Right kidney (tissue), 1 donor: ENCODE results near the gene YAP1.

Source experiments
- DNase-seq: peaks from one replicate; pipeline ENCODE4 v3.0.0-alpha.2; 2016

YAP1 gene

DNA sequence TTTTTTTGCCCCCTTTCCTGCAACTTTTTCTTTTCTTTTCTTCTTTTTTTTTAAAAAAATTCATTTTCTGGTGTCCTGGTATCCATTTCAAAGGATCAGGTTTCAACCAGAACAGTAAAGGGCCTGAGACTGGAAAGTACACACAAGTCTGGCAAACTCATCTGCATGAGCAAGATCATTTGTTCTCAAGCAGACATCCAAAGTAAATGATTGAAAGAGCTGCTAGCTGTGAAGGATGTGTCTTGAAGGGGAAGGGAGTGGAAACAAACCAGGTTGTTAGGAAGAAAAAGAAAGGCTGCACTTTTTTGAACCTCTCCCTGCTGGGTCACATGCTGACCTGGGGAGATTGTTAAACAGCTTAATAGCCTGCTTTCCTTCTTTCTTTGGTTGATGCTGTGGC, 5.3 kb downstream of the YAP1 start:
- peak; percentile 25 for DNase-seq

DNA sequence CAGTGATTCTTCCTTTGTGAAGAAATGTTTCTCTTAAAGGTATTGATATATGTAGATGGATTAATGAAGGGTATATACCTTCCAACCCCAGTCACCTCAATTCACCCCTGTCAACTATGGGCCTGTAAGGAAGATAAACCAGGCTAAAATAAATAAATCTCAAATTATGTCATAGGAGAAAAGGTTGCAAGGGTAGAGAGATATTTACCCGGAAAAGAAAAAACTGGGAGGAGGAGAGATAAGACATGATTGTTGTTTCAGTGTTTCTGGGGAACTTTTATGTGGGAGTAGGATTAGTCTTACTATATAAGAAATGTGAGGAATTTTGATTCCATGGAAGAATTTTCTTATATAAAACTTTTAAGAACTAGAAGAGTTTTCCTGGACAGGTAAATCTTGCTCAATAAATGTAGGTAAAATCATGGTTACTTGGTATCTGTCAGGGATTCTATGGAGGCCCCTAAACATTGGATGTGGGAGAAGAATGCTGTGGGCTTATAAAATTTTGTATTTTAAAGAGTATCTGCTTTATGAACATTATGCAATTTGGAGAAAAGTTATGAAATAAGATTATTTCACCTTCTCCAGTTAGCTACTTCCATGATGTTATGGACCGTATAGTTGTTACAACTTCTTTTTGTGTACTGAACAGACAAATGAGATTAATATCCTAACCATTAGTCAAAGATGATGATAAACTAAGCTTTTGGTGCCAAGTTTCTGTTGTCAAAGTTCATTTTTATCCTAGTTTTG, 6.4 kb downstream of the YAP1 start:
- no peak for DNase-seq

DNA sequence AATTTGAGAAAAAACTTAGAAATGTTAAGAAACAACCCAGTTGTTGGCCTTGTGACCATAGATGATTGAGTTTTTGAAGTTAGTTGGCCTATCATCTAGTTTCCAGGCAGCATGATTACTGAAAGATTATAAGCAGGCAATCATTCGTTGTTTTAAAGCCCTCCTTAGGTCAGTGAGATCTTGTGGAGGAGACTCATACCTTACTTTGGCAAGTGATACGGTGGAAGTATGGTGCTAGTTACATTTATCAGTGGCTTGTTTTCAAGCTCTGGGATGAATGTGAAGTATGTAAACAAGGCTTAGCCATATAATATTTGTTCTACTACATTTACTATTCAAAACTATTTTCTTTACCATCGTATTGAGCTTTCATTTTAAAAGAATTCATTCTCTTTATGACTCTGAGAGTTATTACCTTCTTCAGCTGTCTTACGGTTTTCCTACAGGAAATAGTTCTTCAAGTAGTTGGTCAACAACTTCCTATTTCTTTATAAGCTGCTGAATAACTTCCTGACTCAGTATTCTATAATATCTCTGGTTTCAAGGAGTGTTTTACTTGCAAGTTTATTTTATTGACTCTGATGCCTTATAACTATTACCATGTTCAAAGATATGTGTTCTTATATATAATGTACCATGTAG, 7.3 kb downstream of the YAP1 start:
- no peak for DNase-seq

DNA sequence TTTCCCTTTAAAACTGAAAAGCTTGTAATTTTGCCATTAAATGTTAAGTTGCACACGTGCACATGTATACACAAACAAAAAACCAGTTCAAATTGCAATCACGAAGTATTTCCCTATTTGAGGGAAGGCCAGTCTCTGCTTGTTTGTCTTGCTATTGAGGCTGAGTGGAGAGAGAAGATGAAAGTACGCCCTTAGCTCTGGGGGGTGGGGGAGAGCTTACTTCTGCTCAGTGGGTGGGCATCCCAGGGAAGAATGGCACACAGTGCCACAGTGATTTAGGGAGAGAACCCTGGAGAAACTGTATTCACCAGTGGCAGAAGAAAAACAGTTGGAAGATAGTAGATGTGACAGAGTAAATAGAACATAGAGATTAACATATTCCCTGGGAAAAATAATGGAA, 8.7 kb downstream of the YAP1 start:
- no peak for DNase-seq

DNA sequence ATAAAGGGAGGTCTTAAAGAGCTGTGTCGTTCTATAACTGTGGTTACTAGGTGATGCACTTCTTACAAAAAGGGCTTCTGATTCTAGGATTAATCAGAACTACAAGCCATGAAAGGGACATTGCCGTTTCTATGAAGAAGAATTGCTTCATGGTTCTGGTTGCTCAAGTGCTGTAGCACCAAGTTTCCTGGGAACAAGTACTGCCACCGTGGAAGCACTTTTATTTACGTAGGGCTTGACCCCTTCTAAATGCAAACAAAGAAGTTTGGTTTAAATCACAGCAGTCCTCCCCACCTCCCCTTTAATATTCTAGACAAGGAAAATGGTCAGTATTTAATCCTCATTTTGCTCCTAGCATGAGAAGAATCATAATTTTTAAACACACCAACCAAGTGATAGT, 9.8 kb downstream of the YAP1 start:
- DNase-seq: no peak

DNA sequence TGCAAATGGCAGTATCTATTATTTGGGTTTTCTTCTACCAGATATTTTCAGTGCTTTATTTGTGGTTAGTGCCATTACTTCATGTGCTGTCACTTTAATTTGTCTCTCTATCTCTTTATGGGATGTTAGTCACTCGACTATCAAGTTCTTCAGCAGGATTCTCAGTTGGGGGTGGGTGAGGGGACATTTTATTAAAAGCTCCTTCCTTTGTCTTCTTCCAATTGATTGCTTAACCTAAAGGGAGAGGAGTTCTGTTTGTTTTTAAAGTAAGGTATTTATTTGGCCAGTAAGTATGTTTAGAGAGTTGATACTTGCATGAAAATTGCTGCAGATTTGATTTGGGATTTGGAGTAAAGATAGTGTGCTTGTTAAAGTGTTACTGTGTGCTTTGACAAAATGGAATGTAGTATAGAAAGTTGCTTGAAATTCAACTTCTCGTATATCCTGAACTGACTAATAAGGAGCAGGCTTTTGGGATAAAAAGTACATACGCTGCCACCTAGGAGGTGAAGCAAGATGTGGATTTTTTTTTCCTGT, 10.3 kb downstream of the YAP1 start:
- DNase-seq: no peak

DNA sequence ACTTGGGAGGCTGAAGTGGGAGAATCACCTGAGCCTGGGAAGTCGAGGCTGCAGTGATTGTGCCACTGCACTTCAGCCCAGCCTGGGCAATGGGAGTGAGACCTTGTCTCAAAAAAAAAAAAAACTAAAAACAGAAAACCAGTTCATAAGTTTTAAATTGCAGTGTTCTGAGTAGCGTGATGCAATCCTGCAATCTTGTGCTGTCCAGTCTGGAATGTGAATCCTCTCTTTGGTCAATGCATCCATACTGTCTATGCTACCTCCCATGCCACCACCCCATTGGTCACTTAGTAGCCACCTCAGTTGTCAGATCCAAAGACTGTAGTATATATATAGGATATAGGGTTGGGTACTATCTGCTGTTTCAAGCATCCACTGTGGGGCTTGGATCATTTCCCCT, 11.1 kb downstream of the YAP1 start:
- no peak for DNase-seq

DNA sequence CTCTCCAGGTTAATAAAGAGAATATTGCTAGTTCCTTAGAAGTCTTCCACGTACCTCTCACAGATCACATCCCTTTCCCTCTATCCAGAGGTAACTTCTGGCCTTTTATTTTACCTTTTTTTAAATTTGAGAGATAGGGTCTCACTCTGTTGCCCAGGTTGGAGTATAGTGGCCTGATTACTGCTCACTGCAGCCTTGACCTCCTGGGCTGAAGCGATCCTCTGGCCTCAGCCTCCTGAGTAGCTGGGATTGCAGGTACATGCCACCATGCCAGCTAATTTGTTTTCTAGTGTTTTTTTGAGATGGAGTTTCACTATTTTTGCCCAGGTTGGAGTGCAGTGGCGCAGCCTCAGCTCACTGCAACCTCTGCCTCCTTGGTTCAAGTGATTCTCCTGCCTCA, 24.4 kb downstream of the YAP1 start:
- no peak for DNase-seq

DNA sequence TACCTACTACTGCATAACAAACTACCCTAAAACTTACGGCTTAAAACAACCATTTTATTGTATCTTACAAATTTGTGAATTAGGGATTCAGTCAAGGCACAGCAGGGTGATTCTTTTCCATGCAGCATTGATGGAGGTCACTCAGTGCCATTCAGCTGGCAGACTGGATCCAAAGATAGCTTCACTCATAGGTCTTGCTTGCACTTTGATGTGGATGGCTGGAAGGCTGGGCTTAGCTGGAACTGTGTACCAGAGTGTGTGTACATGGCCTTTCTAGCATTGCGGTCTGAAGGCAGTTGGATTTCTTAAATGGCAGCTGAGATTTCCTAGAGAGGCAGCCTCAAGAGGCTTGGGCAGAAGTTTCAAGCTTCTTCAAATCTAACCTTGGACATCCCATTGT, 25.0 kb downstream of the YAP1 start:
- DNase-seq: no peak

DNA sequence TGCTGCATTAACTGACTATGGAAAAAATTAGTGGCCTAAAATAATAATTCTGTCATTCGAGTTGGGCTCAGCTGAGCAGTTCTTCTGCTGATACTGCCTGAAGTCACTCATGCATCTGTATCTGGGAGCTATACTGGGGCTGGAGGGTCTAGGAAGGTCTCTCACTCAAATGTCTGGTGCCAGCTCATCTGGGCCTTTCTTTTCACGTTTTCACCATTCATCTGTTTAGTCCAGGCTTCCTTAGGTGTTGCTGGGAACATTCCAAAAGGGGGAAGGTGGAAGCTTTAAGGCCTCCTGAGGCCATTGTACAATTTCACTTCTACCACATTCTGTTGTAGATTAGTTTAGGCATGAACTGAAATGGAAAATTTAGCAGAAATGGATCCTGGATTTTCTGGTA, 28.0 kb downstream of the YAP1 start:
- DNase-seq: no peak

DNA sequence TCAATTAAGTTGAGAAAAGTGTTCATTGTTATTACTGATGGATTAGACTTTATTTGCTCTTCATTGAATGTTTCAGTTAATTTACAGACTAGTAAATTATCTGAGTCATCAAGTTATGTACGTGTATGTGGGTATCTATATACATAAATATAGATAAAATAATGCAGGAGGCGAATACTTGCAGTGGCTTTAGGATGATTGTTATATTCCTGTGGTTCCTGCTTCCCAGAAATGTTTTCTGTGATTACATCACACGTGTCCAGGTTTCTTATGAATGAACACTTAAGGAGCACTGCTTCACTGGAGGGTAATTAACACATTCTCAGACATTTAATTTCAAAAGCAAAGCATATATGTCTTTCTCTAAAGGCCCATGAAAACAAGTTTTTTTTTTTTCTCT, 28.4 kb downstream of the YAP1 start:
- no peak for DNase-seq

DNA sequence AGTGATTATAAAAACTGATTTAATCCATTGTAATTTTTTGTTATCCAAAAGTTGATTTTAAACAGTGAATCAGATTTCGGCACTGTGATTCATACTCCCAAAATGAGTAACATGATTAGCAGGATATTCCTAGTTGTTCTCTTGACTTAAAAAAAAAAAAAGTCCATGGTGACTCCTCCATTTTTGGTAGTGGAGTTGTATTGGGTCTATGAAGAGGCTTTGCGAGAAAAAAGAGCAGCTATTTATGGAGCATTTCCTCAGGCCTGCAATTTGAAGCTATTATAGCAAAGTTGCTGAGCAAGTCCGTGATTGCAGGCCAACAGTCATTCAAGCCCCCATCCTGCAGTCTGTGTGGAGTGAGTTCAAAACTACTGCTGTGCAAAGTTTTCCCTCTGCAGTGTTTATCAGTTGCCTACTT, 28.8 kb downstream of the YAP1 start:
- no peak for DNase-seq

DNA sequence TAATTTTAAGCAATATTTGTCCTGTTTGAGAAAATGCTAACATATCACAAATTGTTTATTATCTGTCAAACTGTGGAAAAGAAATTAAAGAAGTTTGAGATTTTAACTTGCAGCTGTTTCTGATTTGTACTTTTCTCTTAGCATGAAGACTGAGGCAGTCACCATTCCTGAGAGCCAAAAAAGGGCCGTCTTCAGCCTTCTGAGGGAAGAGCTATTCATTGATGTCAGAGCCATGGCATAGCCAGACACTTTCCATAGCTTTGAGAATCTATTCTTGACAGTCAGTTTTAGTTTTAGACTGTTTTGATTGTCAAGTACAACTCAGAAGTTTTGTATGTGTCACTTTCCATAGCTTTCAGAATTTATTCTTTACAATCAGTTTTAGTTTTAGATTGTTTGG, 32.1 kb downstream of the YAP1 start:
- no peak for DNase-seq

DNA sequence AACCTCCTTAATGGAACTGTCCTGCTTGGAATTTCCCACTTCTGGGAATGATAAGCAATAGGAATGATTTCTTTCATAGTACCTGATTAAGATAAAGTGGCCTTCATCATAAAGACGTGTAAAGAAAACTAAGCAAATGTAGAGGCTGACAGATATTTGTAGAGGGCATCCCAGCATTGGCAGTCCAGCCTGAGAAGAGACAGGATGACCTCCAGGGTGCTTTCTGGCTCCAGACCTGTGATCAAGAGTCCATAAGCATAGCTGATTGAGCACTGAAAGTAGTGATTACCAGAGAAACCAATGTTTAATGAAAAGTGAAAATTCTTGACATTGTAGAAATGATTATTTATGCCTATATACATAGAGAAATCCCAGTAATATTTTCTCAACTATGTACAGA, 33.6 kb downstream of the YAP1 start:
- DNase-seq: no peak

DNA sequence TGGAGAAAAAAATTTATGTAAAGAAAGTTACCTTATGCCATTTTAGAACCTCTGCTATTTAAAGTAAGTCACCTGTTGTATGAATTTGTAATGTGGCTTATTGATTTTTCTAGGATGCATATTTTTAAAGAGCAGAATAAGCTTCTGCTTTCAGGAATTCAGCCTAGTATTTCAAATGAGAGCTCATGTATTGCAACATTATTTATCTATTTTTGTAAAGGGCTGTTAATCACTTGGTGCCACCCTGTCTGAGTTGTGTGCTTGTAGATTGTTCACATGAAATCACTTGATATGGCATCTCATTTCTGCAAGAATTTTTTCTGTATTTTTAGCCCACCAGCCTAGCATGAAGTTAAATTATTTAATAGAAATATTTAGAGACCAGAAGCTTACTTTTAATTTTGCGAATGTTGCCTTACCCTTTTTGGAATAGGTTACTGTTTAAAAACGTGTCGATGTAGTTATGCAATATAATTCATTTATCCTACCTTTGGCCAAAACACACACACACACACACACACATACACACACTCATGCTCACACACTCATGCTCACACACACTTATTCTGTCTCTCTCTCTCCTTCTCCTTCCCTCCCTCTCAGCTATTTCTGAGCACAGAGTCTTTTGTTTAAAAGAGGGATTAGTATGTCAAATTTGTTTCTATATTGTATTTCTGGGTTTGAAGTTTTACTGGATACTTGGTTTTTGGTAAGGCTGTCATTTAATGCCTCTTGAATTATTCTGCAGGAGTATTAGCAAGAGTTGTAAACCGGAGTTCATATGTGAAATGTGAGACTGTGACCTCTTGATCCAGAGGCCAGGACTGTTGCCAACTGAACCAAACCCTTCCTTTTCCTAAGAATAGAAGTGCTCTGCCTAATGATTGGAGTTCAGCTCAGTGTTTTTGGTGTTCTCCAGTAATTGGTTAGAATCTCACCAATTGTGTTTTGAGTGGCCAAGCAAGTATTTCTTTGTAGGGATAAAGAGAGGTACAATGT, 34.4 kb downstream of the YAP1 start:
- no peak for DNase-seq

DNA sequence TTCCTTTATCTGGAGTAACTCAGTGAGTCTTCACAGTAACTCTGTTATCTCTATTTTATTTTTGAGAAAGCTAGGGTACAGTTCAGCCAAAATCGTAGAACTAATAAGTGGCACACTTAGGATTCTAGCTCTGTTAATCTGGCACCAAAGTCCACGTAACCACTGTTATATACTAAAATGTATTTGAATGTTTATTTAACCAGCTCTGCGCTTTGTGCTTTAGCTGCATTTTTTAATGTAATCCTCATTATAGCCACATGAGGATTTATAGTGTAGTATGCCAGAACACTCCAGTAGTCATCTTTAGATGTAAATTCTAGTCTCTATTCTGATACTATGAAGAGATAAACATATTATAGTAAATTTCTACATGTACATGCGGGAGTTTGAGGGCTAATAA, 36.8 kb downstream of the YAP1 start:
- no peak for DNase-seq

DNA sequence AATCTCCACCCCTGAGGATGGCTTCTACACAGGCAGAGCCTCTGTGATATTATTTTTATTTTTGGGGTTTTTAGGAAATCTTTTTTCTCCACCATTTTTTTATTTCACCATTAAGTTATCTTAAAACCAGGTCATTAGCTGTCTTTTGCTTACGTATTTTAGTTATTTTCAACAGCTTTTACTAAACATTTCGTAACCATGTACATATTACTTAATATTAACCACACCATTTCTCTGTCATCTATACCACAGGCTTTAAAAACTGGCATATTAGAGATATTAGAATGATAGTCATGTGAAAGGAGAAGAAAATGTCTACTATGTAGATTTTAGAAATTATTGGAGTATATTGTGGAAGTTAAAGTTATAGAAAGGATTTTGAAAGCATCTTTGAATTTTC, 37.4 kb downstream of the YAP1 start:
- no peak for DNase-seq

DNA sequence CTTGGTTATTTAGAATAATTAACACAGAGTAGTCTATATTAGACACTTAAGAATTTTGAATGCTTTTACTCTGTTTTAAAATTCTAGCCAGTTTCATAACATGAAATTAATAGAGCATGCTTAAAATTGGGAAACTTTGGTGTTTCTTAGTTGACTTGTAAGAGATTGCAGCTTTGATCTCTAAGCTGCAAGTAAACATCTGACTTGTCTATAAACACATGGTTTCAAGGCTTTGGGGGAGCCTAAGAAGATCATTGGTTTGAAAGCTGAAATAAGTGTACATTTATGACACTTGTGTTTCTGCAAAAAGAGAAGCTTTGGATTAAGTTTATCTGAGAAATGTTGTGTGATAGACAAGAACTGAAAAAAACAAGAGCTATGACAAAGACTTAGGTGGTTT, 37.8 kb downstream of the YAP1 start:
- DNase-seq: no peak

DNA sequence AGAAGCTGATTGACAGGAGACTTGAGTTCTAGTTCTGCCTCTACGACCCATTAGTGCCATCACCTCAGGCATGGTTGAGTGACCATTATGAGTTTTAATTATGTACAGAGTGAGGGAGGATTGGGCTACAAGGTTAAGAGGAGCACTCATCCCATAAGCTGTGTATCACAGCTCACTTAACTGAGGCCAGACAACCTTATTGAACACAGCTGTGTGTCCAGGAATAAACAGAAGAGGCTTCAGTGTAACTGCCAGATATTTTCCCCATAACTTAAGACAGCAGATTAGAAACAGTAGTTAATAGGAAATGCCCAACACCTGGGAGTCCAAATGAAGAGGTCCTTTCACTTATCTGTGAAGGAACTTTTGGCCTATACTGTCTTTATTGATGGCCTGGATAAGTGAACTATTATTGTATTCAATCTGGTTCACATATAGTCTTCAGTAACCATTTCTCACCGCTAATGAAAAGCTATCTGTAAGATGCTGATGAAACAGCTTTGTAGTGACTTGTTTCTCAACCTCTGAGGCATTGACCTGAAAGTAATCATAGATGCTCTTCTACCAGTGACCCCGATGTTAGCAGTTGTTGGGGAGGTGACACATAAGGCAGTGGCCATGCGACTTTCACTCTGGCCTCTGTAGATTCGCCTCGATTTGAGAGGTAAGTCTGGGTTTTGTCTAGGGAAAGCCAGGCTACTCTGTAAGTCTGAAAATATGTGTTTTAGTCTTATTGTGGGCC, 41.7 kb downstream of the YAP1 start:
- DNase-seq: no peak

DNA sequence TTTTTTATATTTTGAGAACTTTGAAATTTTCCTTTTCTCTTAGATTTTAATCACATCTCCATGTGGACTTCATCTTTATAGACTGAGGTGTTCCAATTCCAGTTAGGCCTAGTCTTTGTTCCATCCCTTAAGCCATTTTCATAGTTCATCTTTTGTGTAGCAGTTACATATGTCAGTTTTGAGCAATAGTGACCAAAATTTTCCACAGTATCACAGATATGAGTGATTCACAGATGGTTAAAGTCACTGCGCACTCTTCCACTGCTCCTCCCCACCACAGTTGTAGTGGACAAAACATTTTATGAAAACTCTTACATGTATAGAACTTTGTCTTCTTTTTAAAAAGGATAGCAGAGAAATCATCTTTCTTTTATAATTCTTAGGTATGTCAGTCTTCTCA, 42.8 kb downstream of the YAP1 start:
- no peak for DNase-seq

DNA sequence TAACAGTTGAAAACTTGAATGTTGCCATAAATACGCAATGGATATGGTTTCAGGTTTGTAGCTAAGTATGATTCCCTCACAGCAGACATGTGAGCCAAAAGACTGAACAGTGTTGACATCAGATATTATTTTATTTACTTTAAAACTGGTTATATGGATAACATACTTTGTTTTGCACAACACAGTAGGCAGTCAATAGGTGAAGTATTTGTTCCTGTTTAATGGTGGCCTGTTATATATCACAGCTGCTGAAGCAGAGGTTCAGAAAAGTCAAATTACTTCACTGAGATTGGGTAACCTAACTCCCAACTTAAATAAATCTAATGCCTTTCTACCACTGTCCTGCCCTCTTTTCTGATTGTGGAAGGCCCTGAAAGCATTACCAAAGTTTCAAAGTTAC, 44.6 kb downstream of the YAP1 start:
- DNase-seq: no peak

DNA sequence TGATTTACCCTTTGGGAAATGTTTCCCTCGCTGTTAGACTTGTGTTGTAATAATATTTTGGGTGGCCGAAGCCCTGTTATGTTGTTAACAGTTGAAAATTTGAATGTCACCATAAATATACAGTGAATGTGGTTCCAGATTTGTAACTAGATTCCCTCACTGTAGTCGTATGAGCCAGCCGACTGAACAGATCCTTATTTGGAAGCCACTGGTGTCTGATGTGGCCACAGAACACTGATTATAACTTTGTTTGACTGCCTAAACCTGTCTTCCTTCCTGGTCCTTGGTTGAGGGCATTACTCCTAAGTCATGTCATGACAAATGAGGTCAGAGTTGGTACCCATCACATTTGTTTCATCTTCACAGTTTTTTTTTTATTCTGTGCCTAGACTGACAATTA, 45.4 kb downstream of the YAP1 start:
- no peak for DNase-seq
